Aorta (tissue), 5 donors: Measurements from ENCODE around the gene MED13L. TPM values are rescaled to one million over a fixed set of nuclear protein-coding genes. Genes with fewer than 3 reads are reported as not detected.

ENCODE experiments used
- ATAC-seq: fragments of 200-7000 bp; cut with Tn5 transposase; one replicate; pipeline ENCODE4 v1.9.1; 2022; ENCODE audit warnings: moderate library complexity; ENCODE audit not compliant: low FRiP score
- DNase-seq, 2 donors: peaks; one replicate each; pipeline ENCODE4 v3.0.0-alpha.2; 2020
- H3K27ac ChIP-seq, 2 donors: one replicate each; pipeline ENCODE4 v1.5.1; 2013; ENCODE audit warnings: low read length in 2 of 2, mild to moderate bottlenecking in 2 of 2, moderate library complexity in 2 of 2, control low read depth in 1 of 2, inconsistent platforms in 1 of 2, low read depth in 1 of 2
- H3K27me3 ChIP-seq, 2 donors: one replicate each; pipeline ENCODE4 v1.6.1; 2013; ENCODE audit warnings: control low read depth in 1 of 2, low read length in 1 of 2, mild to moderate bottlenecking in 1 of 2, moderate library complexity in 1 of 2; ENCODE audit not compliant: insufficient read depth in 2 of 2, control insufficient read depth in 1 of 2
- H3K36me3 ChIP-seq, 2 donors: one replicate each; pipeline ENCODE4 v1.6.1; 2013; ENCODE audit warnings: control low read depth in 1 of 2, low read length in 1 of 2, mild to moderate bottlenecking in 1 of 2; ENCODE audit not compliant: insufficient read depth in 2 of 2, control insufficient read depth in 1 of 2
- H3K4me1 ChIP-seq, 2 donors: one replicate each; pipeline ENCODE4 v1.6.1; 2013; ENCODE audit warnings: low read length in 2 of 2, control low read depth in 1 of 2, mild to moderate bottlenecking in 1 of 2, moderate library complexity in 1 of 2; ENCODE audit not compliant: insufficient read depth in 2 of 2, control insufficient read depth in 1 of 2
- H3K4me3 ChIP-seq, 2 donors: one replicate each; pipeline ENCODE4 v1.5.1; 2013; ENCODE audit warnings: low read length in 2 of 2, control low read depth in 1 of 2, mild to moderate bottlenecking in 1 of 2
- H3K9me3 ChIP-seq: one replicate; pipeline ENCODE4 v1.6.1; 2013; ENCODE audit warnings: mild to moderate bottlenecking, low read length; ENCODE audit not compliant: control insufficient read depth
- WGBS, 2 donors: extraction: QIAGEN DNeasy Blood & Tissue Kit; methylation state at CpG; one replicate each; pipeline ENCODE4 v1.1.7; 2013; 5-methylcytosine and 5-hydroxymethylcytosine counted together
- intact Hi-C, 2 donors: fragments of 100-400 bp; cut with DNase I; formaldehyde crosslinking; loops; one replicate each; pipeline versions ENCODE4 v1.14.2 to v1.15.0; 2022
- polyA plus RNA-seq, 2 donors: library from polyadenylated mRNA; stranded (reverse); fragments of 200-250 nt; gene quantifications; one replicate each; pipeline ENCODE4 v1.2.3, GENCODE V29; 2013
- total RNA-seq, 2 donors: library from RNA; stranded (reverse); fragmentation: NEBNext Ultra II Directional; extraction: Animal tissue kit (Norgen Biotek cat#: 25700); gene quantifications; one replicate each; pipeline ENCODE4 v1.2.1, GENCODE V29; 2021
- donor health status: healthy with polysubstance abuse.
- donor health status: Bipolar disorder and iron deficiency.
- donor health status: DM: no; HTN: no; CAD: no.
- donor health status: DM: no; HTN: no; CAD: no.
- donor health status: DM: yes; HTN: yes; CAD: no.

The MED13L gene
- total and polyA plus RNA-seq, 4 donors, result 16.7 to 215 (median 114) TPM

- Histone ChIP-seq H3K4me3 (no peak overlapping the region), H3K4me1 (no peaks in the 10 kb centered on the region), H3K36me3 (no peaks in the 10 kb centered on the region), H3K9me3 (no peaks in the 10 kb centered on the region), H3K27me3 (no peaks in the 10 kb centered on the region), H3K27ac (no peak overlapping the region)
- WGBS, 2 donors, result 40 to 41% methylated on average over 5 of the region's 5 CpGs
- intact Hi-C loops, result loop anchor here (5.0 to 10.0 kb wide), 6 partner anchors 153 to 328 kb away; no protein-coding TSS in a partner anchor
- no peak for ATAC-seq
- DNase-seq, result no peak
These were observed 2.7 kb downstream of the MED13L start for GRCh38 chr12:116274551-116275375.

- Histone ChIP-seq H3K27ac (no peak overlapping the region), H3K4me1 (no peaks in the 10 kb centered on the region), H3K27me3 (no peaks in the 10 kb centered on the region), H3K36me3 (no peaks in the 10 kb centered on the region), H3K4me3 (no peak overlapping the region), H3K9me3 (no peaks in the 10 kb centered on the region)
- intact Hi-C loops, result loop anchor here in 1 of 2 donors (10.0 kb wide), 2 partner anchors 251 to 259 kb away; no protein-coding TSS in a partner anchor
- no peak for DNase-seq
- ATAC-seq, result no peak
- whole genome bisulfite sequencing, 2 donors, result 28 to 30% methylated on average over 4 of the region's 4 CpGs
These were observed 3.5 kb downstream of the MED13L start for GRCh38 chr12:116273813-116274550.

- no peak for ATAC-seq
These were observed 9.5 kb downstream of the MED13L start for GRCh38 chr12:116267948-116268347.

GRCh38 chr12:116266631-116267349 lies 10.7 kb downstream of the MED13L start:
- Histone ChIP-seq H3K36me3 (no peaks in the 10 kb centered on the region), H3K4me3 (no peak overlapping the region), H3K4me1 (peaks cover 4 to 5% of the 10 kb centered on the region in 2 donors), H3K27ac (no peak overlapping the region), H3K27me3 (no peaks in the 10 kb centered on the region), H3K9me3 (no peaks in the 10 kb centered on the region)
- intact Hi-C loops, result no loop called here
- no peak for DNase-seq
- ATAC-seq, result no peak
- 41 to 42% methylated on average over 6 of the region's 6 CpGs for WGBS, 2 donors

More at GRCh38 chr12:116267948-116268347, 9.5 kb downstream of the MED13L start:
- H3K36me3 ChIP-seq, result no peaks in the 10 kb centered on the region
- peaks cover 4 to 5% of the 10 kb centered on the region in 2 donors for H3K4me1 ChIP-seq
- no peak for DNase-seq
- no peaks in the 10 kb centered on the region for H3K27me3 ChIP-seq
- H3K9me3 ChIP-seq, result no peaks in the 10 kb centered on the region
- 33 to 37% methylated on average over 1 of the region's 1 CpG for WGBS, 2 donors
- H3K4me3 ChIP-seq, result no peak overlapping the region
- intact Hi-C loops, result no loop called here
- H3K27ac ChIP-seq, result no peak overlapping the region

GRCh38 chr12:116266168-116266601 lies 11.3 kb downstream of the MED13L start:
- intact Hi-C loops, result no loop called here
- Histone ChIP-seq H3K27ac (no peak overlapping the region), H3K9me3 (no peaks in the 10 kb centered on the region), H3K36me3 (no peaks in the 10 kb centered on the region), H3K4me1 (peaks cover 4 to 5% of the 10 kb centered on the region in 2 donors), H3K27me3 (no peaks in the 10 kb centered on the region), H3K4me3 (no peak overlapping the region)
- DNase-seq (no peak), ATAC-seq (no peak)
- 50 to 59% methylated on average over 3 of the region's 3 CpGs for WGBS, 2 donors

- intact Hi-C loops, result no loop called here
- no peak for DNase-seq
- no peak for ATAC-seq
- Histone ChIP-seq H3K4me1 (peaks cover 4 to 5% of the 10 kb centered on the region in 2 donors), H3K27ac (no peak overlapping the region), H3K36me3 (no peaks in the 10 kb centered on the region), H3K4me3 (no peak overlapping the region), H3K27me3 (no peaks in the 10 kb centered on the region), H3K9me3 (no peaks in the 10 kb centered on the region)
- 76 to 79% methylated on average over 7 of the region's 7 CpGs for WGBS, 2 donors
These were observed 11.9 kb downstream of the MED13L start for GRCh38 chr12:116265351-116266147.

GRCh38 chr12:116264525-116265070 lies 12.9 kb downstream of the MED13L start:
- H3K27me3 ChIP-seq, result no peaks in the 10 kb centered on the region
- no peaks in the 10 kb centered on the region for H3K36me3 ChIP-seq
- no peak for DNase-seq
- H3K4me3 ChIP-seq, result no peak overlapping the region
- peaks cover 4 to 5% of the 10 kb centered on the region in 2 donors for H3K4me1 ChIP-seq
- intact Hi-C loops, result no loop called here
- H3K27ac ChIP-seq, result no peak overlapping the region
- H3K9me3 ChIP-seq, result no peaks in the 10 kb centered on the region
- no peak for ATAC-seq
- WGBS, 2 donors, result 58 to 73% methylated on average over 2 of the region's 2 CpGs

- ATAC-seq (no peak), DNase-seq (no peak)
- H3K27ac ChIP-seq, result no peak overlapping the region
- H3K4me1 ChIP-seq, result peaks cover 4 to 5% of the 10 kb centered on the region in 2 donors
- H3K9me3 ChIP-seq, result no peaks in the 10 kb centered on the region
- no peaks in the 10 kb centered on the region for H3K36me3 ChIP-seq
- 2 to 10% methylated on average over 2 of the region's 2 CpGs for WGBS, 2 donors
- no peaks in the 10 kb centered on the region for H3K27me3 ChIP-seq
- intact Hi-C loops, result no loop called here
- H3K4me3 ChIP-seq, result no peak overlapping the region
These were observed 13.6 kb downstream of the MED13L start for GRCh38 chr12:116263844-116264243.
